LNCAP (cell line): ENCODE results near the gene CACYBP.

Experiments
- CTCF ChIP-seq: fragments of 450-650 bp; IDR thresholded peaks from 2 replicates; pipeline ENCODE4 v1.5.1; 2017; ENCODE audit warnings: mild to moderate bottlenecking

The CACYBP gene

GRCh38 chr1:174999936-175000696, at the start of gene CACYBP:
CACYBP (plus strand) TSS chr1:174999947; CDS start chr1:175000181, 234 bp downstream.
- TF ChIP-seq CTCF = no peak

DNA sequence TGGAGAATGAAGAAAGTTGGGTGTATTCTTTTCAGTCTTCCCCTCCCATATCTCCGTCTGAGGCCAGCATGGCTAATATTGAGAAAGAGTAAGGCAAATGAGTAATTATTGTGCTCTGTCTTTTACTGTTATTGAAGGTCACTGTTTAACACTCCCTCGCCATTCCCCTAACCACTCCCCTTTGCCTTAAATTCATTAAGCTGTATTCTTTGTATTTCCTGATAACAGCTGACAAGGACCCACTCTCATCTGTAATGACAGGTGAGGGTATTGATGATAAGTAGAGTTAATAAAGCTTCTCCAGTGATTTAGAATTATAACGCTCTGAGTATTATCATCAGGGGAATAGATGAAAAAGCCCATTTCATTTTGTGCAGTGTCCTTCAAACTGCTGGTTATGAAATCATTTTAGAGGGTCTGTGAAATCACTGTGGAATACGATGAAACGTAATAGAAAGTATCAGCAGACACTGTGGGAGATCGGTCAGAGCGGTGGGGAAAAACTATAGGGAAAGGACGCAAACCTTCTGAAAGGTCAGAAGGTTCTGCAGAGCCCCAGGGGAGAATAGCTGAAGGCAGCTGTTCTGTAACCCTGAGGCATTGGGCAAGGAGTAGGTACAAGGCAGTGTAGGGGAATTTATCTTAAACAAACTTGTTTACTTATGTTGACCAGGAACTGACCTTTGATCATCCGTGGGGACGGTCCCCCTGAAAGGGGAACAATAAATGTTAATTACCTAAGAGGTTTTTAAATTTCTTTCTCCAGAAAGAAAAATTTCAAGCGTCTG, 46.3 kb upstream of the CACYBP start:
- TF ChIP-seq CTCF = no peak

DNA sequence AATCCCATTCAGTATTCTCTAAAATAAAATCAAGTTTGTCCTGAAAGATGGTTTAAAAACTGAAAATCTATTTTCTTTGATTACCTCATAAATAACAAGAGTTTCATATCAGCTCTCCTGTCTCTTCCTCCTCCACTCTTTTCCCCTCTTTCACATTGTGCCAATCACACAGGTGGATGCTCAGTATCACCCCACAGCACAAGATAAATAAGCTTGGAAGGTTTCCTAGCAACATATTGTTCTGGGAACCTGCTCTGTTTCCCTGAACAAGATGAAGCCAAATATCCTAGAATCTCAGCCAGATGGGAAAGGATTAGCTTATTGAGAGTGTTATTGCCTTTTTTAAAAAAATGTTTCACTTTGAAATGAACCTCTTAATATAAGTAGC, 45.7 kb upstream of the CACYBP start:
- no peak for TF ChIP-seq CTCF

- TF ChIP-seq CTCF = no peak
Observed at GRCh38 chr1:174954671-174955669, 44.8 kb upstream of the CACYBP start.

GRCh38 chr1:174956086-174956485, 43.7 kb upstream of the CACYBP start:
- no peak for TF ChIP-seq CTCF

DNA sequence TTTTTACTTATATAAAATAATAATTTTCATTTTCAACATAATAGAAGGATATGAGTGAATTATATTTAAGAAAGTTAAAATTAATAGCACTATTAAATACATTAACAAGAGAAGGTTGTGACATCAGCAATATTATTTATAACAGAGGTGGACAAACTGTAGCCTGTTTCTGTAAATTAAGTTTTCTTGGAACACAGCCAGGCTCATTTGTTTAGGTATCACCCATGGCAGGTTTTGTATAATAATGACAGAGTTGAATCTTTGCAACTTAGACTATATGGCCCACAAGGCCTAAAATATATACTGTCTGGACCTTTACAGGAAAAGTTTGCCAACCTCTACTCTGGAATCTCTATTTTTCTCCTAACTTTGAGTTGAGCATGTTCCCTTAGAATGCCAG, 42.8 kb upstream of the CACYBP start:
- TF ChIP-seq CTCF = no peak

DNA sequence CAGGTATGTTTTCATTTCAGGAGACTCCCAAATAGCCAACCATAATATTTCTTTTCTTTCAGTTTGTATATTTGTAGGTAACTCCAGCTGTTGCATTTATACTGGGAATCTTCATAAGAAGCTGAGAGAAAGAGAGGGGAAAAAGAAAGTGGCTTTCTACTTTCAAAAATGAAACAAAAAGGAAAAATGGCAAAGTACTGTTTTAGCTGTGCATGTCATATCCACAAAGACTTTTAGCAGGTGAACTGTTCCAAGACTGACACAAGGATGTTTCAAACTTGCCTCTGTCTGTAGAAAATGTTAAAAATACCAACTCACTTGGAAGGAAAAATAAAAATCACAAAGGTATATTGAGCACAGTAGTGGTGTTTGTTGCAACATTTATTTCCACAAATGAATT, 41.9 kb upstream of the CACYBP start:
- no peak for TF ChIP-seq CTCF
